Suprapubic skin (tissue), 4 donors: Measurements from ENCODE around the gene TRIM37.

Experiments used
- EP300 ChIP-seq: sonication (generic); formaldehyde crosslinking; IDR thresholded peaks from one replicate; pipeline ENCODE4 v1.6.1; 2017; ENCODE audit warnings: antibody characterized with exemption
- POLR2A ChIP-seq, 2 donors: fragments of 450-650 bp; IDR thresholded peaks; one replicate each; pipeline ENCODE4 v1.6.1; 2017; ENCODE audit warnings: antibody characterized with exemption in 2 of 2, mild to moderate bottlenecking in 2 of 2, moderate library complexity in 2 of 2
- POLR2AphosphoS5 ChIP-seq, 3 donors: sonication (generic); formaldehyde crosslinking; IDR thresholded peaks; one replicate each; pipeline ENCODE4 v1.6.1; 2017; ENCODE audit warnings: antibody characterized with exemption in 3 of 3
- TF ChIP-seq, protein P1 (sequence below), 2 donors: fragments of 200-600 bp in 1 of 2; fragments of 450-650 bp in 1 of 2; sonication (generic) in 1 of 2; IDR thresholded peaks; one replicate each; pipeline ENCODE4 v1.5.1; 2016 to 2019; ENCODE audit warnings: antibody characterized with exemption in 2 of 2, mild to moderate bottlenecking in 1 of 2, moderate library complexity in 1 of 2

GRCh38 chr17:59149841-59150511, 43.3 kb upstream of the TRIM37 start:
- TF ChIP-seq POLR2AphosphoS5 (IDR thresholded peaks at IDR 0.05), result no peak
- TF ChIP-seq, protein P1, sequence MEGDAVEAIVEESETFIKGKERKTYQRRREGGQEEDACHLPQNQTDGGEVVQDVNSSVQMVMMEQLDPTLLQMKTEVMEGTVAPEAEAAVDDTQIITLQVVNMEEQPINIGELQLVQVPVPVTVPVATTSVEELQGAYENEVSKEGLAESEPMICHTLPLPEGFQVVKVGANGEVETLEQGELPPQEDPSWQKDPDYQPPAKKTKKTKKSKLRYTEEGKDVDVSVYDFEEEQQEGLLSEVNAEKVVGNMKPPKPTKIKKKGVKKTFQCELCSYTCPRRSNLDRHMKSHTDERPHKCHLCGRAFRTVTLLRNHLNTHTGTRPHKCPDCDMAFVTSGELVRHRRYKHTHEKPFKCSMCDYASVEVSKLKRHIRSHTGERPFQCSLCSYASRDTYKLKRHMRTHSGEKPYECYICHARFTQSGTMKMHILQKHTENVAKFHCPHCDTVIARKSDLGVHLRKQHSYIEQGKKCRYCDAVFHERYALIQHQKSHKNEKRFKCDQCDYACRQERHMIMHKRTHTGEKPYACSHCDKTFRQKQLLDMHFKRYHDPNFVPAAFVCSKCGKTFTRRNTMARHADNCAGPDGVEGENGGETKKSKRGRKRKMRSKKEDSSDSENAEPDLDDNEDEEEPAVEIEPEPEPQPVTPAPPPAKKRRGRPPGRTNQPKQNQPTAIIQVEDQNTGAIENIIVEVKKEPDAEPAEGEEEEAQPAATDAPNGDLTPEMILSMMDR (IDR thresholded peaks at IDR 0.05), result no peak
- no peak for TF ChIP-seq POLR2A (IDR thresholded peaks at IDR 0.05)
- TF ChIP-seq EP300, result no peak
